ENCODE results near the gene DNAH6. TPM values are rescaled to one million over a fixed set of nuclear protein-coding genes. Genes with fewer than 3 reads are reported as not detected.

Gene DNAH6
- polyA plus RNA-seq, 2 of the 4 experiments (the other 2 are of a cell fraction): 0.13 to 0.32 TPM

DNA sequence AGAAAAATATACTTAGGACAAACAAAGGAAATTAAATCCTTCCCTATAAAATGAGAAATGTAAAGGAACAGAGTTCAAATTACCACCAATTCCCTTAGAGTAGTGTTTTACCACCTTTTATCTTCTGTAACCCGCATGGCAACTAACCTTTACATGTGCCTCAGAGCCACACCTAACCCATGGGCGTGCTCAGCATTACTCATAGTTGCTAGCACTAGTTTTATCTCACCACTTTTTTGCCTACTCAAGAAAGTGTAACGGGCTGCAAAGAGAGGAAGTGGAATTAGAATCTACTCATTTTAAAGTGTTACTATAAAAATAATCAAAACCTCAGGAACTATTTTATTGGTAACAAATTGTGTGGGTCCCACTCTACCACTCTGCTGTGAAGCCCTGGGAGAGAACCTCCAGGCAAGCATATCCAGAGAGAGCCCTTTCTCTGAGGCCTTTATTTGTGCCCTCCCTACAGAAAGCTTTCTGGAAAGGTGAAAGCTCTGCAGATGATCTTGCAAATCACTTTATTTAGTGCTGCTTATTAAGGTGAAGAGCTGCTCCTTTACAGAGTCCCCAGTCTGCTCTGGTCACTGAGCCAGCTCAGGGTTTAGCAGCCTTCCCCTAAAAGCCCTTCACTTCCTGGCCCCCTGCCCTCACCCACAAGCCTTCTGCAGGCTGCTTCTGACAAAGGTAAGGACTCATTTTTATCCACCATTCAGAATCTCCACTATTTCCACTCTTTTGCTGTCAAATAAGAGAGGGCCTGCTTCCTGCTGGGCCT, 265.8 kb downstream of the DNAH6 start:
- POLR2A ChIA-PET: no interaction called here
- H3K4me1 ChIP-seq: no peaks in the 10 kb centered on the region
- H3K9me3 ChIP-seq: no peaks in the 10 kb centered on the region
- no peak for ATAC-seq
- no peak overlapping the region for H3K27ac ChIP-seq
- 39% methylated on average over 3 of the region's 3 CpGs for WGBS (ENCODE audit: missing lambda C conversion rate)
- H3K4me3 ChIP-seq: no peak overlapping the region
- TF ChIP-seq RCOR1 (IDR thresholded peaks at IDR 0.05; ENCODE audit: low read depth, low read length): no peak
- TF ChIP-seq RFX5 (IDR thresholded peaks at IDR 0.05): no peak
- TF ChIP-seq PHF8 (IDR thresholded peaks at IDR 0.05; ENCODE audit: borderline replicate concordance, low read depth): no peak
- TF ChIP-seq, protein P1, sequence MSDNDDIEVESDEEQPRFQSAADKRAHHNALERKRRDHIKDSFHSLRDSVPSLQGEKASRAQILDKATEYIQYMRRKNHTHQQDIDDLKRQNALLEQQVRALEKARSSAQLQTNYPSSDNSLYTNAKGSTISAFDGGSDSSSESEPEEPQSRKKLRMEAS (IDR thresholded peaks at IDR 0.05): no peak
- TF ChIP-seq ZNF302 (CRISPR knock-in tag; IDR thresholded peaks at IDR 0.05): no peak
- TF ChIP-seq, protein P2, sequence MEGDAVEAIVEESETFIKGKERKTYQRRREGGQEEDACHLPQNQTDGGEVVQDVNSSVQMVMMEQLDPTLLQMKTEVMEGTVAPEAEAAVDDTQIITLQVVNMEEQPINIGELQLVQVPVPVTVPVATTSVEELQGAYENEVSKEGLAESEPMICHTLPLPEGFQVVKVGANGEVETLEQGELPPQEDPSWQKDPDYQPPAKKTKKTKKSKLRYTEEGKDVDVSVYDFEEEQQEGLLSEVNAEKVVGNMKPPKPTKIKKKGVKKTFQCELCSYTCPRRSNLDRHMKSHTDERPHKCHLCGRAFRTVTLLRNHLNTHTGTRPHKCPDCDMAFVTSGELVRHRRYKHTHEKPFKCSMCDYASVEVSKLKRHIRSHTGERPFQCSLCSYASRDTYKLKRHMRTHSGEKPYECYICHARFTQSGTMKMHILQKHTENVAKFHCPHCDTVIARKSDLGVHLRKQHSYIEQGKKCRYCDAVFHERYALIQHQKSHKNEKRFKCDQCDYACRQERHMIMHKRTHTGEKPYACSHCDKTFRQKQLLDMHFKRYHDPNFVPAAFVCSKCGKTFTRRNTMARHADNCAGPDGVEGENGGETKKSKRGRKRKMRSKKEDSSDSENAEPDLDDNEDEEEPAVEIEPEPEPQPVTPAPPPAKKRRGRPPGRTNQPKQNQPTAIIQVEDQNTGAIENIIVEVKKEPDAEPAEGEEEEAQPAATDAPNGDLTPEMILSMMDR (IDR thresholded peaks at IDR 0.05): no peak
- no peak for TF ChIP-seq ZSCAN20 (CRISPR knock-in tag; IDR thresholded peaks at IDR 0.05)
- TF ChIP-seq NPAS2 (CRISPR knock-in tag; IDR thresholded peaks at IDR 0.05; ENCODE audit: borderline replicate concordance): no peak
- no peak for TF ChIP-seq CHD4 (IDR thresholded peaks at IDR 0.05; ENCODE audit: borderline replicate concordance)
- no peak for TF ChIP-seq NFE2L2 (conservative IDR thresholded peaks at IDR 0.05; ENCODE audit: low read length)
- no peak overlapping the region for H3K4me2 ChIP-seq
- CTCF ChIA-PET: no interaction called here
- no peak for DNase-seq (ENCODE audit: low read depth in 1 of 2, low spot score in 1 of 2)
- FAIRE-seq: no peak

DNA sequence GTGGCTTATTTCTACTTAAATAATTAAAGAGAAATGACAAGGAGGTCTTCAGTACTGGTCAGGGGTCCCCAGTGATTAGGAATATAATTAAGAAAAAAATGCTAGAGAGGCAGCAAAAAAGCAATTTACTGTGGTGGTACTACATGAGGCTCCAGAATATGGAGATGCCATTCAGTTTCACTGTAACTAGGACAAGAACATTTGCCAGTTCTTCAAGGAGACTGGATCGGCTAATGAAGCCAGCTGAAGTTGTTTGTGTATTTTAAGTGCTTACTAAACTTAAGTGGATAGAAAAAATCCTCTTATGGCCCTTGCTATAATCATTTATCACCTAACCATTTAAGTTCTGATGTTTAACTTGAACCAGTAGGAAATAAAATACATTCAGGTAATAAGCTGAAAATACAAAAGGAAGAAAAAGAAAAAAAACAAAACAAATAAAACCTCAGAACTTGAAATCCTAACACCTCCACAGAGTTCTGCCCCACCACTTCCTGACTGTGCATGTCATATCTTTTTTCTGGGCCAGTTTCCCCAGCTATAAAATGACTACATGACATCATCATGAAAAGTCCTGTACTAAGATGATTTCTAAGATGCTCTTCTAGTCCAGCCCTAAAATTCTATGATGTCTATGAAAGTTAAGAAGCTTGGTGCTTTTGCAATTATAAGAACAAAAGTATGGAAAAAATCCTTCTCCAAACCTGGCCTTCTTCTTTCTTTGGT, 266.6 kb downstream of the DNAH6 start:
- ChIA-PET CTCF (interaction anchor here (2.4 kb wide), 1 partner anchor 82 kb away, joined by 4 read pairs; no protein-coding TSS in a partner anchor), POLR2A (no interaction called here)
- Histone ChIP-seq H3K9me3 (no peaks in the 10 kb centered on the region), H3K4me1 (no peaks in the 10 kb centered on the region), H3K4me2 (no peak overlapping the region), H3K4me3 (no peak overlapping the region), H3K27ac (no peak overlapping the region)
- DNase-seq (ENCODE audit: low read depth in 1 of 2, low spot score in 1 of 2) (no peak), ATAC-seq (no peak), FAIRE-seq (no peak)
- TF ChIP-seq TP53 (CRISPR knock-in tag; IDR thresholded peaks at IDR 0.05) (no peak), HOXB5 (CRISPR knock-in tag; IDR thresholded peaks at IDR 0.05) (no peak), MAZ (IDR thresholded peaks at IDR 0.05; ENCODE audit: borderline replicate concordance, low read depth, low read length) (no peak), CEBPB (IDR thresholded peaks at IDR 0.05) (no peak), NR3C1 (IDR thresholded peaks at IDR 0.05) (no peak), ZFP36 (IDR thresholded peaks at IDR 0.05; ENCODE audit: borderline replicate concordance, partially characterized antibody) (no peak), CBX8 (IDR thresholded peaks at IDR 0.05) (no peak), ZNF302 (CRISPR knock-in tag; IDR thresholded peaks at IDR 0.05) (no peak), ESRRA (IDR thresholded peaks at IDR 0.05; ENCODE audit: borderline replicate concordance, low read length) (no peak), POLR2AphosphoS2 (conservative IDR thresholded peaks at IDR 0.05; ENCODE audit: low read length) (no peak), CHD2 (IDR thresholded peaks at IDR 0.05; ENCODE audit: low read length, partially characterized antibody) (no peak), SREBF2 (IDR thresholded peaks at IDR 0.05) (no peak), RARB (CRISPR knock-in tag; IDR thresholded peaks at IDR 0.05) (no peak)
- TF ChIP-seq, protein P3, sequence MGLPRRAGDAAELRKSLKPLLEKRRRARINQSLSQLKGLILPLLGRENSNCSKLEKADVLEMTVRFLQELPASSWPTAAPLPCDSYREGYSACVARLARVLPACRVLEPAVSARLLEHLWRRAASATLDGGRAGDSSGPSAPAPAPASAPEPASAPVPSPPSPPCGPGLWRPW (IDR thresholded peaks at IDR 0.05): no peak
- TF ChIP-seq, protein P4, sequence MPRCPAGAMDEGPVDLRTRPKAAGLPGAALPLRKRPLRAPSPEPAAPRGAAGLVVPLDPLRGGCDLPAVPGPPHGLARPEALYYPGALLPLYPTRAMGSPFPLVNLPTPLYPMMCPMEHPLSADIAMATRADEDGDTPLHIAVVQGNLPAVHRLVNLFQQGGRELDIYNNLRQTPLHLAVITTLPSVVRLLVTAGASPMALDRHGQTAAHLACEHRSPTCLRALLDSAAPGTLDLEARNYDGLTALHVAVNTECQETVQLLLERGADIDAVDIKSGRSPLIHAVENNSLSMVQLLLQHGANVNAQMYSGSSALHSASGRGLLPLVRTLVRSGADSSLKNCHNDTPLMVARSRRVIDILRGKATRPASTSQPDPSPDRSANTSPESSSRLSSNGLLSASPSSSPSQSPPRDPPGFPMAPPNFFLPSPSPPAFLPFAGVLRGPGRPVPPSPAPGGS (IDR thresholded peaks at IDR 0.05): no peak
- TF ChIP-seq, protein P5, sequence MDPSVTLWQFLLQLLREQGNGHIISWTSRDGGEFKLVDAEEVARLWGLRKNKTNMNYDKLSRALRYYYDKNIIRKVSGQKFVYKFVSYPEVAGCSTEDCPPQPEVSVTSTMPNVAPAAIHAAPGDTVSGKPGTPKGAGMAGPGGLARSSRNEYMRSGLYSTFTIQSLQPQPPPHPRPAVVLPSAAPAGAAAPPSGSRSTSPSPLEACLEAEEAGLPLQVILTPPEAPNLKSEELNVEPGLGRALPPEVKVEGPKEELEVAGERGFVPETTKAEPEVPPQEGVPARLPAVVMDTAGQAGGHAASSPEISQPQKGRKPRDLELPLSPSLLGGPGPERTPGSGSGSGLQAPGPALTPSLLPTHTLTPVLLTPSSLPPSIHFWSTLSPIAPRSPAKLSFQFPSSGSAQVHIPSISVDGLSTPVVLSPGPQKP (IDR thresholded peaks at IDR 0.05; ENCODE audit: low read depth, low read length): no peak
- TF ChIP-seq, protein P6, sequence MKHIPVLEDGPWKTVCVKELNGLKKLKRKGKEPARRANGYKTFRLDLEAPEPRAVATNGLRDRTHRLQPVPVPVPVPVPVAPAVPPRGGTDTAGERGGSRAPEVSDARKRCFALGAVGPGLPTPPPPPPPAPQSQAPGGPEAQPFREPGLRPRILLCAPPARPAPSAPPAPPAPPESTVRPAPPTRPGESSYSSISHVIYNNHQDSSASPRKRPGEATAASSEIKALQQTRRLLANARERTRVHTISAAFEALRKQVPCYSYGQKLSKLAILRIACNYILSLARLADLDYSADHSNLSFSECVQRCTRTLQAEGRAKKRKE (CRISPR knock-in tag; IDR thresholded peaks at IDR 0.05; ENCODE audit: low read depth): no peak
- WGBS (ENCODE audit: missing lambda C conversion rate): 51% methylated on average over 1 of the region's 1 CpG

All from A549 (cell line).